ENCODE results near the gene ATG101. TPM values are rescaled to one million over a fixed set of nuclear protein-coding genes. Genes with fewer than 3 reads are reported as not detected.

Gene ATG101
- total RNA-seq, 1 donor = 70.0 TPM

DNA sequence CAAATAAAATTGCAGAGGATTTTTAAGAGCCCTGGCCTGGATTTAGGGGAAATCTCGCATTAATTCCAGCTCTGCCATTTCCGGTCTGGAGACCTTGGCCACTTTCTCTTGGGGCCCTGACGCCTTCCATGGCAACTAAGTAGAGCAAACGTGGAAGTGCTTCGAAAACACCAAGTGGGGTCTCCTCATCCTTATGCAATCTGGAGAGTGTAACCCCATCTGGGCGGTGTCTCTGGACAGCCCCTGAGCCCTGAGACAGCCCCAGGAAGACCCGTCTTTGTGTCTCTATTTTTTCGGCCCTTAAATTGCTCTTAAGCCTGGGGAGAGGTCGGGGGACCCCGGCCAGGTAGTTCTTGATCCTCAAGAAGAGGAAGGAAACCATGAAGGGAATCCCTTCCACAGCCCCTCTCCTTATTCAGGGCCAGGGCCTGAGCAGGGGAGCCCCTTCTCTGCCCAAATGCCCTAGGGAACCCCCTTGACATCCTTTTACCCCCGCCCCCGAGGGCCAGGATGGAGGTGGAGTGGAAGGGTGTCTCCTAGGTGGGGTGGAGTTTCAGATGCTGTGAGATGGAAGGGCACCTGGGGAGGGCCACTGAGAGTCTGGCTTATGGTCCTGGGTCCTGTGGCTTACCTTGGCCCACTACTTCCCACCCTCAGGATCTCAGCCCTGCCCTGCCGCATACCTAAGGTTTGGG is 36.2 kb upstream of the ATG101 start:
- H3K4me3 ChIP-seq (ENCODE audit: low read depth, low read length) = peak overlapping the region; percentile 48
- DNase-seq (ENCODE audit: low read depth) = no peak
- TF ChIP-seq, protein P1, sequence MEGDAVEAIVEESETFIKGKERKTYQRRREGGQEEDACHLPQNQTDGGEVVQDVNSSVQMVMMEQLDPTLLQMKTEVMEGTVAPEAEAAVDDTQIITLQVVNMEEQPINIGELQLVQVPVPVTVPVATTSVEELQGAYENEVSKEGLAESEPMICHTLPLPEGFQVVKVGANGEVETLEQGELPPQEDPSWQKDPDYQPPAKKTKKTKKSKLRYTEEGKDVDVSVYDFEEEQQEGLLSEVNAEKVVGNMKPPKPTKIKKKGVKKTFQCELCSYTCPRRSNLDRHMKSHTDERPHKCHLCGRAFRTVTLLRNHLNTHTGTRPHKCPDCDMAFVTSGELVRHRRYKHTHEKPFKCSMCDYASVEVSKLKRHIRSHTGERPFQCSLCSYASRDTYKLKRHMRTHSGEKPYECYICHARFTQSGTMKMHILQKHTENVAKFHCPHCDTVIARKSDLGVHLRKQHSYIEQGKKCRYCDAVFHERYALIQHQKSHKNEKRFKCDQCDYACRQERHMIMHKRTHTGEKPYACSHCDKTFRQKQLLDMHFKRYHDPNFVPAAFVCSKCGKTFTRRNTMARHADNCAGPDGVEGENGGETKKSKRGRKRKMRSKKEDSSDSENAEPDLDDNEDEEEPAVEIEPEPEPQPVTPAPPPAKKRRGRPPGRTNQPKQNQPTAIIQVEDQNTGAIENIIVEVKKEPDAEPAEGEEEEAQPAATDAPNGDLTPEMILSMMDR (IDR thresholded peaks at IDR 0.05; ENCODE audit: insufficient read depth, low read depth, low read length) = no peak

DNA sequence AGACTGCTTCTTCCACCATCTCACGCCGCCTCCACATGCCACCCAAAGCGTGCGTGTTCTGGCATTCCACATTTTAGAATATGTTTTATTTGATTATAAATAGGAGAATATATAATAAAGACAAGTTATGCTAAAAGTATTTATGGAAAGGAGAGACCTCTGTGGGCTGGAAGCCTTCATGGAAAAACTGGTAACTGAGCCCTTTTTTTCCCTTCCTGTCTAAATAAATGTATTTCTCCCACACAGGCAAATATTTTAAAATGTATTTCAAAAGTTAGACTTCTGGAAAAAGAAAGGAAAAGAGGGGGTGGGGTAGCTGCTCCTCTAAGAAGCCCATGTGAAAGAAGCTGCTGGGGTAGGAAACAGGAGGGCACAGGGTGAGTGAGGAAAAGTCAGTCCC is 34.6 kb upstream of the ATG101 start:
- TF ChIP-seq, protein P1 (IDR thresholded peaks at IDR 0.05; ENCODE audit: insufficient read depth, low read depth, low read length) = no peak
- H3K4me3 ChIP-seq (ENCODE audit: low read depth, low read length) = no peak overlapping the region
- DNase-seq (ENCODE audit: low read depth) = no peak

DNA sequence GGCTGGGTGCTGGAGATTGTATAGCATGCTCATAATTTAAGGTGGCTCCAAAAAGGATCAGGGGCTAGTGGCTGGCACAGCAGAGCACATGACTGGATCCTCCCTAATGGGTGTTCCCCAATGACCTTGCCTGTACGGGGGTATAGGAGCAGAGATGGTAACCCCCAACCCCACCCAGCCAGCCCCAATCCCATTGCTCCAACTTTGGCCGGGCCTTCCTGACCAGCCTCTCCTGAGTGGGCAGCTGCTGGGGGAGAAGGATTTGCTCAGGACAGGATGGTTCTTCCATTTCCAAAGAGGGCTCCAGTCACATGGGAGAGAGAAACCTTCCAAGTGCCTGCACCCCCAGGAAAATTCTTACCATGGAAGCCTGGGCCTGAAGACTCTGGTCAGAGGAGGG is 33.9 kb upstream of the ATG101 start:
- TF ChIP-seq, protein P1 (IDR thresholded peaks at IDR 0.05; ENCODE audit: insufficient read depth, low read depth, low read length) = no peak

DNA sequence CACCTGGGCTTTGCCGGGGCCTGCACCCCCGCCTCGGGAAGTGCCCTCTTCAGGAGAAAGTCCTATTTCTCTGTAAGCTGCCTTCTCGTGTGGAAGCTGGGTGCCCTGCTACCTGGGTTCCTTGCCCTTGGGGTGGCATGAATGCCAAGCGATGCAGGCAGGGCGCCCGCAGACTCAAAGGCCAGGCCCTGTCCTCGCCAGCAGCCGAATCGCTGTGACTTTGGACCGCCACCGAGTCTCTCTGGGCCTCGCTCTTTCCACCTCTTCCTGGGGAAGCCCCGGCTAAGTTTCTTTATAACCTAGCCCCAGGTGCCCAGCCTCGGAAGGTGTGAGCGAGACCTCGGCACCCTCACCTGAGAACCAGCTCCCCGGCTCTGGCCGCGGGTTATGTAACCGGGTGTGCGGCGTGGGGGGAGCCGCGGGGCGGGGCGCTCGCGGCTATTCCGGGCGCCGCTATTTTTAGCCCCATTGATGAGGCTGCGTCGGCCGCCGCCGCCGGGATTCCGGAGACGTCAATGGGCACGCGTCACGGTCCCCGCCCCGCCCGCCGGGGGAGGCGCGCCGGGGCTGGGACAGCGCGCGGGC is 33.1 kb upstream of the ATG101 start:
- TF ChIP-seq, protein P1 (IDR thresholded peaks at IDR 0.05; ENCODE audit: insufficient read depth, low read depth, low read length) = no peak
- peak; percentile 88 for DNase-seq (ENCODE audit: low read depth)
- H3K4me3 ChIP-seq (ENCODE audit: low read depth, low read length) = peak overlapping the region; percentile 54

More for the DNA sequence above, 33.9 kb upstream of the ATG101 start:
- H3K4me3 ChIP-seq (ENCODE audit: low read depth, low read length) = no peak overlapping the region
- no peak for DNase-seq (ENCODE audit: low read depth)

DNA sequence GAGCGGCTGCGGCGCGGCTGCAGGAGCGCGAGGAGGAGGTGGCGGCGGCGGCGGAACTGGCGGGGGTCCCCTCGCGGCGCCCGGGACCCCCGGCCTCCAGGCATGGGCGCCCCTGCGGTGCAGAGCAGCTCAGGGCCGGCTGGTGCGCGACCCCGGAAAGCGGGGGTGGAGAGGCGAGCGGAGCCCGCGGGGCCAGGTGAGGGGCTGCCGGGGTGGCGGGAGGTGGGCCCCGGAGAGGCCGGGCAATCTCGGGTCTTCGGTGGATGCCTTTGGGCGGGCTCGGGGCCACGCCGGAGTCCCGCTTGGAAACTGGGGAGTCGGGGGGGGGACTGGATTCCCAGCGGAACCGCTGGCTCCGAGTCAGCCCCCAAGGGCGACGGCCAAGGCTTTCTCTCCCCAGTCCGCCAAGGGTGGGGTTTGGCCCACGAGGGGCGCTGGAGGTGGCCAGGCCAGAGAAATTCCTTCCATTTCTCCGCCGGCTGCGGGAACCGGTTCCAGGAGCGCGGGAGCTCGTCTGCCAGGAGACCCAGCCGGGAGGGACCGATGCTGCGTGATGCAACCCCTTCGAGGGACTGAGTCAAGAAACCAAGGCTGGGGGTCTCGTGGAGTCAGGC is 32.4 kb upstream of the ATG101 start:
- peak overlapping the region; percentile 70 for H3K4me3 ChIP-seq (ENCODE audit: low read depth, low read length)
- DNase-seq (ENCODE audit: low read depth) = peak; percentile 67
- TF ChIP-seq, protein P1 (IDR thresholded peaks at IDR 0.05; ENCODE audit: insufficient read depth, low read depth, low read length) = no peak

DNA sequence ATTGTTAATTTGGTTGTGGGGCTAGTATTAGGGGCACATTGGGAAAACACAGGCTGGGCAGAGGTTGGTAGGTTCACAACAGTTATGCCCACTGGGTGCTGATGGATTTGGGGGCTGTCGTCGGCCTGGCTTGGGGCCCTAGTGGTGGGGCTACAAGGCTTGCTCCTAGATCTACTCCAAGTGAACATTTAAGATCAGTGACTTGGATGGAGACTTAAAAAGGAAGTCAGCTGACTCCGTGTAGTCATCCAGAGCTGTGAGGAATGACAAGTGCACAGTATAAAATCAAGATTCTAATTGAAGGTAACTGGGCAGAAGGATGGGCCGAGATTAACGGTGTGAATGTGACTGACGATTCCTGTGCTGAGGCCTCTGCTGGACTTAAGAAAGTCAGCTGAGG is 31.3 kb upstream of the ATG101 start:
- TF ChIP-seq, protein P1 (IDR thresholded peaks at IDR 0.05; ENCODE audit: insufficient read depth, low read depth, low read length) = no peak
- no peak overlapping the region for H3K4me3 ChIP-seq (ENCODE audit: low read depth, low read length)
- DNase-seq (ENCODE audit: low read depth) = no peak

Measured in fibroblast of villous mesenchyme (primary cell).